Measurements from ENCODE around the gene RSPH4A. TPM values are rescaled to one million over a fixed set of nuclear protein-coding genes. Genes with fewer than 3 reads are reported as not detected.

RSPH4A gene
- total RNA-seq, 2 experiments from 2014 or later, result not detected

GRCh38 chr6:116672306-116672705 is 56.0 kb downstream of the RSPH4A start:
- Mint-ChIP-seq H3K9me3 (no peaks in the 10 kb centered on the region), H3K4me3 (no peak overlapping the region), H3K27ac (no peak overlapping the region), H3K36me3 (peaks cover 2% of the 10 kb centered on the region), H3K4me1 (ENCODE audit: low read depth) (peaks cover 4% of the 10 kb centered on the region), H3K27me3 (peaks cover 3% of the 10 kb centered on the region)
- intact Hi-C loops (cut with micrococcal nuclease), result no loop called here
- ChIA-PET CTCF (no interaction called here), POLR2A (interaction anchor here (1.0 to 1.7 kb wide), 2 partner anchors 8 to 9 kb away, joined by 3 to 6 read pairs; partner anchors contain the start of gene KPNA5)
- no peak for DNase-seq

GRCh38 chr6:116676021-116676420 is 59.7 kb downstream of the RSPH4A start:
- H3K36me3 Mint-ChIP-seq, result peaks cover under 1% of the 10 kb centered on the region
- no peaks in the 10 kb centered on the region for H3K9me3 Mint-ChIP-seq
- POLR2A ChIA-PET, result no interaction called here
- no peak for DNase-seq
- H3K27ac Mint-ChIP-seq, result no peak overlapping the region
- H3K4me3 Mint-ChIP-seq, result no peak overlapping the region
- H3K27me3 Mint-ChIP-seq, result no peaks in the 10 kb centered on the region
- CTCF ChIA-PET, result no interaction called here
- intact Hi-C loops (cut with micrococcal nuclease), result no loop called here
- peaks cover 12% of the 10 kb centered on the region for H3K4me1 Mint-ChIP-seq (ENCODE audit: low read depth)

- Mint-ChIP-seq H3K27me3 (no peaks in the 10 kb centered on the region), H3K4me3 (peak within 1 kb of the TSS; percentile 99), H3K4me1 (ENCODE audit: low read depth) (peaks cover 40% of the 10 kb centered on the region), H3K36me3 (peaks cover 21% of the 10 kb centered on the region), H3K27ac (peak within 1 kb of the TSS; percentile 96), H3K9me3 (no peaks in the 10 kb centered on the region)
- ChIA-PET POLR2A (interaction anchor here (0.6 to 1.5 kb wide), 9 partner anchors 9 to 402 kb away, joined by 3 to 12 read pairs (median 3); partner anchors contain the start of genes RWDD1, TSPYL1 and ZUP1), CTCF (interaction anchor here (0.6 to 0.8 kb wide), 3 partner anchors 14 to 1884 kb away, joined by 3 read pairs; no protein-coding TSS in a partner anchor)
- peak; percentile 95 for DNase-seq
- intact Hi-C loops (cut with micrococcal nuclease), result loop anchor here (1.0 to 10.0 kb wide), 5 partner anchors 13 to 579 kb away; partner anchors contain the start of genes DSE, NT5DC1, RWDD1 and ZUP1
These were observed 64.8 kb downstream of the RSPH4A start, which contains the start of gene KPNA5 for GRCh38 chr6:116680880-116681672. TSS of gene KPNA5 (plus strand) at chr6:116681211. CDS start at chr6:116681335, 124 bp downstream.

GRCh38 chr6:116682334-116682712 is 66.0 kb downstream of the RSPH4A start:
- no peaks in the 10 kb centered on the region for H3K9me3 Mint-ChIP-seq
- H3K27ac Mint-ChIP-seq, result peak overlapping the region; percentile 82
- DNase-seq, result peak; percentile 53
- H3K4me1 Mint-ChIP-seq (ENCODE audit: low read depth), result peaks cover 52% of the 10 kb centered on the region
- intact Hi-C loops (cut with micrococcal nuclease), result loop anchor here (1.0 to 10.0 kb wide), 3 partner anchors 308 to 580 kb away; partner anchors contain the start of genes DSE, NT5DC1 and TSPYL1
- ChIA-PET POLR2A (interaction anchor here (0.6 to 1.5 kb wide), 3 partner anchors 17 to 582 kb away, joined by 3 read pairs; partner anchors contain the start of genes NT5DC1 and RWDD1), CTCF (no interaction called here)
- no peaks in the 10 kb centered on the region for H3K27me3 Mint-ChIP-seq
- peaks cover 24% of the 10 kb centered on the region for H3K36me3 Mint-ChIP-seq
- H3K4me3 Mint-ChIP-seq, result peak overlapping the region; percentile 99

Other genes starting within 250 kb of the RSPH4A start
- 1 to 10 TPM; 8.3 to 8.6 TPM for gene DSE, start 245.5 kb upstream of the RSPH4A start, total RNA-seq
- gene CALHM6, start 155.1 kb upstream of the RSPH4A start, total RNA-seq, result 1 to 10 TPM; 3.4 to 4.4 TPM
- gene CALHM5, start 104.8 kb upstream of the RSPH4A start, total RNA-seq, result not detected
- gene TRAPPC3L, start 70.8 kb upstream of the RSPH4A start, total RNA-seq, result not detected
- gene CALHM4, start 62.7 kb upstream of the RSPH4A start, total RNA-seq, result not detected
- 10 to 100 TPM; 46.7 to 49.1 TPM for gene RWDD1, start 45.0 kb upstream of the RSPH4A start, total RNA-seq
- gene ZUP1, start 52.3 kb downstream of the RSPH4A start, total RNA-seq, result 10 to 100 TPM; 22.4 to 24.7 TPM
- 10 to 100 TPM in 1 of 2 experiments, 1 to 10 TPM in 1; 10.0 to 10.2 TPM for gene KPNA5, start 64.7 kb downstream of the RSPH4A start, total RNA-seq
- not detected for gene FAM162B, start 149.2 kb downstream of the RSPH4A start, total RNA-seq
- not detected for gene GPRC6A, start 212.6 kb downstream of the RSPH4A start, total RNA-seq